Right lobe of liver (tissue), 6 donors: ENCODE data around the gene B4GALNT3. TPM values are rescaled to one million over a fixed set of nuclear protein-coding genes. Genes with fewer than 3 reads are reported as not detected.
A peak's percentile ranks its signal among the peaks of the same experiment; 100 is the strongest.
"Not testable (repeated sequence)": the region's sequence is repeated elsewhere in the genome, so short reads cannot be mapped to it uniquely, and the experiment has no call there.

ENCODE experiments used
- ATAC-seq, 4 donors: fragments of 200-7000 bp; cut with Tn5 transposase; one replicate each; pipeline ENCODE4 v1.9.1; 2020; ENCODE audit warnings: mild to moderate bottlenecking in 4 of 4, moderate library complexity in 4 of 4
- DNase-seq, 3 donors: peaks; one replicate each; pipeline ENCODE4 v3.0.0-alpha.2; 2020
- H3K27ac ChIP-seq, 3 donors: fragments of 200-600 bp; one replicate each; pipeline ENCODE4 v1.8.0; 2022
- H3K27me3 ChIP-seq, 2 donors: fragments of 200-600 bp; one replicate each; pipeline ENCODE4 v1.8.0; 2022
- H3K36me3 ChIP-seq, 4 donors: fragments of 200-600 bp; sonication (generic) in 1 of 4; one replicate each; pipeline versions ENCODE4 v1.5.1 to v1.8.0; 2017 to 2022; ENCODE audit warnings: control low read depth in 1 of 4
- H3K4me1 ChIP-seq, 4 donors: fragments of 200-600 bp; sonication (generic) in 1 of 4; one replicate each; pipeline versions ENCODE4 v1.5.1 to v1.8.0; 2017 to 2022; ENCODE audit warnings: control low read depth in 1 of 4
- H3K4me3 ChIP-seq, 3 donors: fragments of 200-600 bp; one replicate each; pipeline ENCODE4 v1.8.0; 2022
- H3K9me3 ChIP-seq, 4 donors: fragments of 200-600 bp; sonication (generic) in 1 of 4; one replicate each; pipeline versions ENCODE4 v1.5.1 to v1.8.0; 2017 to 2022; ENCODE audit warnings: control low read depth in 1 of 4
- POLR2A ChIP-seq: fragments of 450-650 bp; IDR thresholded peaks from one replicate; pipeline ENCODE4 v1.6.1; 2017; ENCODE audit warnings: antibody characterized with exemption, mild to moderate bottlenecking
- WGBS: methylation state at CpG from one replicate; pipeline ENCODE4 v1.1.6; 2018; ENCODE audit warnings: low coverage, low lambda C conversion rate; ENCODE audit not compliant: insufficient coverage; ENCODE audit errors: missing lambda C conversion rate; 5-methylcytosine and 5-hydroxymethylcytosine counted together
- intact Hi-C, 2 donors: fragments of 100-400 bp; cut with DNase I; formaldehyde crosslinking; loops; one replicate each; pipeline versions ENCODE4 v1.11.2 to v1.14.1; 2022
- long read RNA-seq: library from polyadenylated mRNA; unstranded; transcript quantifications from one replicate; pipeline ENCODE4 v2.0.0, GENCODE V29; 2019
- total RNA-seq, 6 experiments: library from RNA; depleted of rRNA in 2 of 6; stranded (reverse); fragments of >200 nt in 2 of 6; fragmentation: NEBNext Ultra II Directional in 3 of 6; extraction: Animal tissue kit (Norgen Biotek cat#: 25700) in 3 of 6; gene quantifications; one replicate each; pipeline versions ENCODE4 v1.1.0 to v1.2.4, GENCODE V29; 2016 to 2023
- TF ChIP-seq, protein P1 (sequence below), 4 donors: fragments of 200-600 bp in 3 of 4; fragments of 450-650 bp in 1 of 4; IDR thresholded peaks; one replicate each; pipeline versions ENCODE4 v1.5.1 to v1.8.0; 2016 to 2022; ENCODE audit warnings: antibody characterized with exemption in 4 of 4, mild to moderate bottlenecking in 2 of 4
- donor health status: DM: no; HTN: yes; CAD: no.
- donor health status: DM: no; HTN: no; CAD: no.
- donor health status: DM: no; HTN: no; CAD: no.
- donor health status: DM: no; HTN: yes; CAD: no.
- donor health status: DM: no; HTN: yes; CAD: no.

B4GALNT3 gene
- total RNA-seq = 1 to 10 TPM in 1 of 6 experiments, under 1 TPM in 5; 0.12 to 2.0 (median 0.38) TPM
- long read RNA-seq = 0 reads

DNA sequence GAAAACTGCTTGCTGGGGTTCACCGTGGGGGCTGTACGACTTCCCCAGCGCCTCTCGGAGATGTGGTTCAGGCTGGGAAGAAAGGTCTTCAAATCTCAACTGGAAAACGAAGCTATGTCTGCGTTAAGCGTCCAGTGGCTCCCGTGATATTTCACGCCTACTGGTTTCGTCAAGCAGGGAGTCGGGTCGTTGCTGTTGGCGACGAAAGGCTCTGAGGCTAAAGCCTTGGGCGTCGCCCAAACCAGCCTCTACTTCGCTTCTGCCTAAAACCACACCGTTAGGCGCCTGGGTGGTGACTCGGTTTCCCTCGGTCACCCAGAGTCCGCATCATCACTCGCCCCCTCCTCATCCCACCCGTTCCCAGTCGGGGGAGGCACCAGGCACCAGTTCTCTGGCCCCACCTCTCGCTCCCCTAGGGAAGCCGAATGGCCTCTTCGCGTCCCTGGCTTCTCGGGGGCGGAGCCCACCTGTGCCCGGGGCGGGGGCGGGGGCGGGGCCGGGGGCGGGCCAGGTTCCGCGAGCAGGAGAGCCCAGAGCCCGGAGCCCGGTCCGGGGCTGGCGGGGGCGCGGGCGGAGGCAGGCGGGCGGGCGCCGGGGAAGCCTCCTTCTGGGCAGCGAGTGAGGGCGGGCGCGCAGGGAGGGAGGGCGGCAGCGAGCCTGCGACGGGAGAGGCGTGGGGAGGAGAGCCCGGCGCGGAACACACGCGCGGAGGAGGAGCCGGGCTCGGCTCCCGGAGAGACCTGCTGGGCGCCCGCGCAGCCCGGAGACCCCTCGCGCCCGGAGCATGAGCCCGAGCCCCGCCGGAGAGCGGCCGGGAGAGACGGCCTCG, at the start of gene B4GALNT3:
Gene B4GALNT3 (plus strand): TSS at position 510 of the 829 bp plus-strand sequence. CDS start 438 bp downstream, outside the sequence.
- TF ChIP-seq POLR2A = no peak
- TF ChIP-seq, protein P1, sequence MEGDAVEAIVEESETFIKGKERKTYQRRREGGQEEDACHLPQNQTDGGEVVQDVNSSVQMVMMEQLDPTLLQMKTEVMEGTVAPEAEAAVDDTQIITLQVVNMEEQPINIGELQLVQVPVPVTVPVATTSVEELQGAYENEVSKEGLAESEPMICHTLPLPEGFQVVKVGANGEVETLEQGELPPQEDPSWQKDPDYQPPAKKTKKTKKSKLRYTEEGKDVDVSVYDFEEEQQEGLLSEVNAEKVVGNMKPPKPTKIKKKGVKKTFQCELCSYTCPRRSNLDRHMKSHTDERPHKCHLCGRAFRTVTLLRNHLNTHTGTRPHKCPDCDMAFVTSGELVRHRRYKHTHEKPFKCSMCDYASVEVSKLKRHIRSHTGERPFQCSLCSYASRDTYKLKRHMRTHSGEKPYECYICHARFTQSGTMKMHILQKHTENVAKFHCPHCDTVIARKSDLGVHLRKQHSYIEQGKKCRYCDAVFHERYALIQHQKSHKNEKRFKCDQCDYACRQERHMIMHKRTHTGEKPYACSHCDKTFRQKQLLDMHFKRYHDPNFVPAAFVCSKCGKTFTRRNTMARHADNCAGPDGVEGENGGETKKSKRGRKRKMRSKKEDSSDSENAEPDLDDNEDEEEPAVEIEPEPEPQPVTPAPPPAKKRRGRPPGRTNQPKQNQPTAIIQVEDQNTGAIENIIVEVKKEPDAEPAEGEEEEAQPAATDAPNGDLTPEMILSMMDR (IDR thresholded peaks at IDR 0.05) = no peak
- Histone ChIP-seq H3K4me1 (peaks cover 0 to 5% (median 0%) of the 10 kb centered on the region in 4 donors), H3K4me3 (peak within 1 kb of the TSS; percentile 29 to 58 (median 46)), H3K36me3 (no peaks in the 10 kb centered on the region), H3K27ac (no peak within 1 kb of the TSS), H3K27me3 (no peaks in the 10 kb centered on the region), H3K9me3 (no peaks in the 10 kb centered on the region)
- DNase-seq = peak; percentile 47 to 60 (median 52)
- WGBS = 14% methylated on average over 9 of the region's 82 CpGs
- intact Hi-C loops = loop anchor here in 1 of 2 donors (5.0 kb wide), 1 partner anchor 93 kb away; no protein-coding TSS in a partner anchor
- ATAC-seq = peak; percentile 71 to 84 (median 81)

GRCh38 chr12:414859-415258, 44.9 kb upstream of the B4GALNT3 start:
- Histone ChIP-seq H3K36me3 (peaks cover 0 to 9% (median 1%) of the 10 kb centered on the region in 4 donors), H3K27me3 (no peaks in the 10 kb centered on the region), H3K4me1 (no peaks in the 10 kb centered on the region), H3K9me3 (no peaks in the 10 kb centered on the region), H3K27ac (no peak overlapping the region), H3K4me3 (no peak overlapping the region)
- TF ChIP-seq, protein P1 (IDR thresholded peaks at IDR 0.05) = no peak
- TF ChIP-seq POLR2A = no peak
- DNase-seq (no peak), ATAC-seq (no peak)
- intact Hi-C loops = no loop called here
- 93% methylated on average over 2 of the region's 2 CpGs for WGBS

GRCh38 chr12:418432-418831, 41.3 kb upstream of the B4GALNT3 start:
- DNase-seq (no peak), ATAC-seq (no peak)
- Histone ChIP-seq H3K4me1 (no peaks in the 10 kb centered on the region), H3K27ac (no peak overlapping the region), H3K4me3 (no peak overlapping the region), H3K9me3 (no peaks in the 10 kb centered on the region), H3K27me3 (no peaks in the 10 kb centered on the region), H3K36me3 (peaks cover 0 to 9% (median 1%) of the 10 kb centered on the region in 4 donors)
- intact Hi-C loops = no loop called here
- TF ChIP-seq, protein P1 (IDR thresholded peaks at IDR 0.05) = no peak
- TF ChIP-seq POLR2A = no peak
- WGBS = 96% methylated on average over 5 of the region's 6 CpGs

GRCh38 chr12:422526-422925, 37.2 kb upstream of the B4GALNT3 start:
- no peak for ATAC-seq
- Histone ChIP-seq H3K9me3 (no peaks in the 10 kb centered on the region), H3K27me3 (no peaks in the 10 kb centered on the region), H3K27ac (no peak overlapping the region), H3K4me3 (no peak overlapping the region), H3K36me3 (peaks cover 0 to 7% (median 0%) of the 10 kb centered on the region in 4 donors), H3K4me1 (no peaks in the 10 kb centered on the region)
- TF ChIP-seq POLR2A = no peak
- TF ChIP-seq, protein P1 (IDR thresholded peaks at IDR 0.05) = no peak
- intact Hi-C loops = no loop called here
- WGBS = 88% methylated on average over 3 of the region's 3 CpGs
- DNase-seq = no peak

- H3K9me3 ChIP-seq, H3K36me3 ChIP-seq, intact Hi-C loops, H3K4me1 ChIP-seq, DNase-seq, ATAC-seq, H3K27me3 ChIP-seq, H3K27ac ChIP-seq, H3K4me3 ChIP-seq: not testable (repeated sequence)
- WGBS = 94% methylated on average over 2 of the region's 2 CpGs
Observed at GRCh38 chr12:435737-436136, 24.0 kb upstream of the B4GALNT3 start.
